SK-N-SH (cell line): ENCODE measurements around the gene SLC24A3. TPM values are rescaled to one million over a fixed set of nuclear protein-coding genes. Genes with fewer than 3 reads are reported as not detected.

ENCODE experiments used
- CTCF ChIA-PET: fragments of 300-600, 350-600 bp; formaldehyde crosslinking; extraction: SDS; loops from one replicate; lab custom pipeline; 2021; lab: Yijun Ruan, JAX
- POLR2A ChIA-PET: fragments of 350-600 bp; sonication (Branson Sonifier 250); formaldehyde crosslinking; extraction: SDS; loops from one replicate; lab custom pipeline; 2020; ENCODE audit warnings: antibody characterized with exemption, inconsistent platforms; lab: Yijun Ruan, JAX
- DNase-seq: peaks from one replicate; pipeline ENCODE4 v3.0.0; 2012
- H2AFZ ChIP-seq: fragments of 200-600 bp; sonication (generic); 2 replicates; pipeline ENCODE4 v1.8.1; 2016; ENCODE audit warnings: antibody characterized with exemption, mild to moderate bottlenecking, low read depth
- H3F3A ChIP-seq: fragments of 200-600 bp; sonication (generic); replicated peaks from 2 replicates; pipeline ENCODE3; 2016; ENCODE audit warnings: antibody characterized with exemption, mild to moderate bottlenecking; ENCODE audit not compliant: insufficient read depth
- H3K27ac ChIP-seq, 2 experiments: fragments of 200-500 bp in 1 of 2; fragments of 200-600 bp in 1 of 2; sonication (Bioruptor generic) in 1 of 2; sonication (generic), shearing (Covaris generic) in 1 of 2; 2 replicates each; pipeline versions ENCODE4 v1.5.1 to v1.6.1; 2014 to 2016; ENCODE audit warnings: low read depth in 2 of 2, inconsistent platforms in 1 of 2, low read length in 1 of 2, mild to moderate bottlenecking in 1 of 2, mixed read lengths in 1 of 2
- H3K27me3 ChIP-seq: fragments of 200-600 bp; sonication (generic), shearing (Covaris generic); 2 replicates; pipeline ENCODE4 v1.6.1; 2016; ENCODE audit warnings: mixed run types; ENCODE audit not compliant: insufficient read depth
- H3K36me3 ChIP-seq, 2 experiments: fragments of 200-500 bp in 1 of 2; fragments of 200-600 bp in 1 of 2; sonication (Bioruptor generic) in 1 of 2; sonication (generic) in 1 of 2; replicated peaks in 1 of 2; 2 replicates each; pipeline versions ENCODE3 to v1.5.1; 2014 to 2016; ENCODE audit warnings: low read length in 1 of 2, mild to moderate bottlenecking in 1 of 2; ENCODE audit not compliant: insufficient read depth in 2 of 2, control insufficient read depth in 1 of 2
- H3K4me1 ChIP-seq, 2 experiments: fragments of 200-500 bp in 1 of 2; fragments of 200-600 bp in 1 of 2; sonication (Bioruptor generic) in 1 of 2; sonication (generic), shearing (Covaris generic) in 1 of 2; 2 replicates each; pipeline versions ENCODE4 v1.5.1 to v1.6.1; 2014 to 2016; ENCODE audit warnings: low read depth in 1 of 2, low read length in 1 of 2, mixed run types in 1 of 2; ENCODE audit not compliant: insufficient read depth in 2 of 2, control insufficient read depth in 1 of 2
- H3K4me2 ChIP-seq: fragments of 200-600 bp; sonication (generic), shearing (Covaris generic); 2 replicates; pipeline ENCODE4 v1.6.1; 2017; ENCODE audit warnings: mixed run types
- H3K4me3 ChIP-seq, 2 experiments: fragments of 200-500 bp in 1 of 2; fragments of 200-600 bp in 1 of 2; sonication (Bioruptor generic) in 1 of 2; sonication (generic), shearing (Covaris generic) in 1 of 2; 2 replicates each; pipeline versions ENCODE4 v1.5.1 to v1.8.1; 2014 to 2016; ENCODE audit warnings: low read depth in 2 of 2, inconsistent platforms in 1 of 2, low read length in 1 of 2, mild to moderate bottlenecking in 1 of 2, mixed read lengths in 1 of 2, moderate library complexity in 1 of 2
- H3K79me2 ChIP-seq: fragments of 200-600 bp; sonication (generic); 2 replicates; pipeline ENCODE4 v1.8.1; 2017; ENCODE audit warnings: mild to moderate bottlenecking; ENCODE audit not compliant: insufficient read depth
- H3K9ac ChIP-seq: fragments of 200-600 bp; sonication (generic); 2 replicates; pipeline ENCODE4 v1.6.1; 2017; ENCODE audit warnings: mixed run types
- H3K9me2 ChIP-seq: fragments of 200-600 bp; sonication (generic); 2 replicates; pipeline ENCODE4 v1.6.1; 2017; ENCODE audit warnings: mixed run types
- H3K9me3 ChIP-seq: fragments of 200-600 bp; sonication (generic); 2 replicates; pipeline ENCODE4 v1.6.1; 2017; ENCODE audit warnings: mixed run types, mild to moderate bottlenecking, moderate library complexity
- H4K20me1 ChIP-seq: fragments of 200-600 bp; sonication (generic); 2 replicates; pipeline ENCODE4 v1.6.1; 2017; ENCODE audit warnings: mild to moderate bottlenecking, mixed run types; ENCODE audit not compliant: insufficient read depth
- ELF1 ChIP-seq: IDR thresholded peaks from 2 replicates; pipeline ENCODE4 v1.4.0; 2012
- FOSL2 ChIP-seq: IDR thresholded peaks from 2 replicates; pipeline ENCODE4 v1.4.0; 2012; ENCODE audit warnings: low read depth, mild to moderate bottlenecking, moderate library complexity, borderline replicate concordance
- FOXM1 ChIP-seq: IDR thresholded peaks from 2 replicates; pipeline ENCODE4 v1.4.0; 2012; ENCODE audit warnings: low read depth, mild to moderate bottlenecking
- GATA2 ChIP-seq: sonication (generic); formaldehyde crosslinking; IDR thresholded peaks from 2 replicates; pipeline ENCODE4 v1.5.0; 2020; ENCODE audit warnings: mild to moderate bottlenecking, missing genetic modification reagents
- JUND ChIP-seq: IDR thresholded peaks from 2 replicates; pipeline ENCODE4 v1.4.0; 2012
- MXI1 ChIP-seq: IDR thresholded peaks from 2 replicates; pipeline ENCODE4 v1.6.1; 2012; ENCODE audit warnings: mild to moderate bottlenecking, low read depth, low read length, improper control_type of control experiment
- NFIC ChIP-seq: IDR thresholded peaks from 2 replicates; pipeline ENCODE4 v1.4.0; 2012; ENCODE audit warnings: borderline replicate concordance
- NRF1 ChIP-seq: IDR thresholded peaks from 2 replicates; pipeline ENCODE4 v1.6.1; 2012; ENCODE audit warnings: low read depth, mild to moderate bottlenecking, low read length
- POLR2AphosphoS5 ChIP-seq: IDR thresholded peaks from 2 replicates; pipeline ENCODE4 v1.6.1; 2012; ENCODE audit warnings: low read depth, low read length
- RAD21 ChIP-seq: IDR thresholded peaks from 2 replicates; pipeline ENCODE4 v1.6.1; 2012; ENCODE audit warnings: mild to moderate bottlenecking, low read length
- RCOR1 ChIP-seq: fragments of 150-350 bp; IDR thresholded peaks from 2 replicates; pipeline ENCODE4 v1.6.1; 2017; ENCODE audit warnings: antibody characterized with exemption, low read length
- TAF1 ChIP-seq: IDR thresholded peaks from 2 replicates; pipeline ENCODE4 v1.6.1; 2012; ENCODE audit warnings: low read depth, mild to moderate bottlenecking, low read length, moderate library complexity, borderline replicate concordance
- TCF12 ChIP-seq: IDR thresholded peaks from 2 replicates; pipeline ENCODE4 v1.4.0; 2012
- WGBS: methylation state at CpG from one replicate; pipeline ENCODE4 v1.1.6; 2017; ENCODE audit warnings: low lambda C conversion rate; 5-methylcytosine and 5-hydroxymethylcytosine counted together
- polyA plus RNA-seq, 3 experiments: library from polyadenylated mRNA; depleted of rRNA; stranded (reverse); fragments of >200 nt; gene quantifications; 2 replicates each; pipeline ENCODE4 v1.2.3, GENCODE V29; 2012
- TF ChIP-seq, protein P1 (sequence below): fragments of 150-350 bp; IDR thresholded peaks from 2 replicates; pipeline ENCODE4 v1.6.1; 2017; ENCODE audit warnings: antibody characterized with exemption, low read length, low read depth, borderline replicate concordance
- TF ChIP-seq, protein P2 (sequence below): IDR thresholded peaks from 2 replicates; pipeline ENCODE4 v1.4.0; 2012; ENCODE audit warnings: low read depth

The SLC24A3 gene
- polyA plus RNA-seq, 1 of the 3 experiments (the other 2 are of a cell fraction): not detected

DNA sequence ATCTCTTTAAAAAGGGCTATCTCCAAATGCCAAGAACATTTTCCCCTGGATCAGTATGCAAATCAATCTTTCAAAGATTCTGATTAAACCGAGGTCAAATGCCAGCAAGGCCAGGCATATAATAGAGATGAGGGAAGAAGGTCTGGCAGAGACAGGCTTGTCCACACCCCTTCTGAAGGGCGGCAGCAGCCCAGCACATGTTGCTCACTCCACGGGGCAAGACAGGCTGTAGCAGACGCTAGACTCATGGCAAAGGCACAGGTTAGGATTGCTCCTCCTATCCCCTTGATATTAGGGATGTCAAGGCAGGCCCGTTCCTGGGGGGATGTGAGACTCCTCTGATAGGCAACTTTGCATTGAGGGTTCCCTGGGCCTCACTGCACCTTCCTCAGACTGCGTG is 440.9 kb downstream of the SLC24A3 start:
- Histone ChIP-seq H3F3A (no peaks in the 10 kb centered on the region), H3K27me3 (peaks cover 14% of the 10 kb centered on the region; the same call in 1 of the 2 replicates), H3K36me3 (no peaks in the 10 kb centered on the region), H2AFZ (no peak overlapping the region), H3K9me3 (peaks cover 3% of the 10 kb centered on the region; the same call in 1 of the 2 replicates), H3K9ac (no peak overlapping the region), H3K9me2 (no peaks in the 10 kb centered on the region), H3K27ac (no peak overlapping the region), H3K4me3 (no peak overlapping the region), H3K79me2 (no peaks in the 10 kb centered on the region), H4K20me1 (no peaks in the 10 kb centered on the region), H3K4me2 (no peak overlapping the region), H3K4me1 (peaks cover 0 to 9% of the 10 kb centered on the region in 2 experiments; a peak in 1 of 4 replicates)
- POLR2A ChIA-PET: no interaction called here
- CTCF ChIA-PET: interaction anchor here (0.7 to 0.9 kb wide), 2 partner anchors 8 to 127 kb away, joined by 3 read pairs; no protein-coding TSS in a partner anchor
- DNase-seq: no peak
- no peak for TF ChIP-seq FOXM1
- no peak for TF ChIP-seq RCOR1
- no peak for TF ChIP-seq NFIC
- no peak for TF ChIP-seq NRF1
- no peak for TF ChIP-seq GATA2 (CRISPR knock-in tag)
- TF ChIP-seq FOSL2: no peak
- TF ChIP-seq TAF1: no peak
- no peak for TF ChIP-seq TCF12
- TF ChIP-seq, protein P1, sequence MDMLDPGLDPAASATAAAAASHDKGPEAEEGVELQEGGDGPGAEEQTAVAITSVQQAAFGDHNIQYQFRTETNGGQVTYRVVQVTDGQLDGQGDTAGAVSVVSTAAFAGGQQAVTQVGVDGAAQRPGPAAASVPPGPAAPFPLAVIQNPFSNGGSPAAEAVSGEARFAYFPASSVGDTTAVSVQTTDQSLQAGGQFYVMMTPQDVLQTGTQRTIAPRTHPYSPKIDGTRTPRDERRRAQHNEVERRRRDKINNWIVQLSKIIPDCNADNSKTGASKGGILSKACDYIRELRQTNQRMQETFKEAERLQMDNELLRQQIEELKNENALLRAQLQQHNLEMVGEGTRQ: no peak
- no peak for TF ChIP-seq ELF1
- no peak for TF ChIP-seq RAD21
- 5% methylated on average over 6 of the region's 6 CpGs for WGBS

DNA sequence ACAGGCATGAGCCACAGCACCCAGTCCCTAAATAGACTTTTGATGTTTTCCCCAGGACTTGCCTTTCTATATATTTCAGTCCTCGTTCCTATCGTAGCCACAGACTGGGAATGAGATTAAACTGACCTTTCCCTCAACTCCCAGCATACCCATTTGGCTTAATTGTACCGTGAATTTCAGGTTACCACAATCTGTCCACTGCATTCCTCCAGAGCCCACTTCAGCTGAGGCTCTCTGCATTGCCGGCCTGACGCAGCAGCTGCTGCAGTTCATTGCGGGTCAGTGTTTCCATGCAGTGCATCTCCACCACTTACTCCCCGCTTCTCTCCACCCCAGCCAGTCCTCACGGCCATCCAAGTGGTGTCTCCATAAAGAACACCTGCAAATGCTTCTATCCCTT is 442.5 kb downstream of the SLC24A3 start:
- Histone ChIP-seq H3K9me3 (peaks cover 3% of the 10 kb centered on the region; the same call in 1 of the 2 replicates), H3K9me2 (no peaks in the 10 kb centered on the region), H2AFZ (no peak overlapping the region), H3K36me3 (no peaks in the 10 kb centered on the region), H3K27ac (no peak overlapping the region), H3F3A (no peaks in the 10 kb centered on the region), H3K27me3 (peaks cover 30% of the 10 kb centered on the region; the same call in 1 of the 2 replicates), H3K4me1 (peaks cover 0 to 9% of the 10 kb centered on the region in 2 experiments; a peak in 1 of 4 replicates), H3K9ac (no peak overlapping the region), H3K4me3 (no peak overlapping the region), H4K20me1 (no peaks in the 10 kb centered on the region), H3K79me2 (no peaks in the 10 kb centered on the region), H3K4me2 (no peak overlapping the region)
- no peak for DNase-seq
- CTCF ChIA-PET: interaction anchor here (1.1 kb wide), 1 partner anchor 8 kb away, joined by 5 read pairs; no protein-coding TSS in a partner anchor
- WGBS: 46% methylated on average over 8 of the region's 8 CpGs
- POLR2A ChIA-PET: interaction anchor here (1.2 kb wide), 1 partner anchor 27 kb away, joined by 3 read pairs; no protein-coding TSS in a partner anchor
- TF ChIP-seq, protein P1: no peak
- TF ChIP-seq MXI1 (no peak), TAF1 (no peak), NRF1 (no peak), POLR2AphosphoS5 (no peak), JUND (no peak)
- TF ChIP-seq, protein P2, sequence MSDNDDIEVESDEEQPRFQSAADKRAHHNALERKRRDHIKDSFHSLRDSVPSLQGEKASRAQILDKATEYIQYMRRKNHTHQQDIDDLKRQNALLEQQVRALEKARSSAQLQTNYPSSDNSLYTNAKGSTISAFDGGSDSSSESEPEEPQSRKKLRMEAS: no peak
